NB4 (cell line): ENCODE results near the gene CBR1.

ENCODE experiments used
- DNase-seq: peaks from one replicate; pipeline ENCODE4 v3.0.0; 2010; ENCODE audit warnings: low read depth
- H3K4me3 ChIP-seq: one replicate; pipeline ENCODE4 v1.5.1; 2011; ENCODE audit warnings: mild to moderate bottlenecking, low read depth, low read length, moderate library complexity
- CTCF ChIP-seq: IDR thresholded peaks from one replicate; pipeline ENCODE4 v1.5.1; 2012; ENCODE audit warnings: low read depth, low read length
- MYC ChIP-seq: IDR thresholded peaks from 2 replicates; pipeline ENCODE4 v1.6.1; 2011; ENCODE audit warnings: low read depth, low read length
- POLR2A ChIP-seq: IDR thresholded peaks from 2 replicates; pipeline ENCODE4 v1.6.1; 2011; ENCODE audit warnings: mild to moderate bottlenecking; ENCODE audit not compliant: insufficient read length; ENCODE audit errors: extremely low read depth
- TF ChIP-seq, protein P1 (sequence below): IDR thresholded peaks from 2 replicates; pipeline ENCODE4 v1.6.1; 2011; ENCODE audit warnings: low read depth, low read length

Gene CBR1

GRCh38 chr21:36077758-36078157 is 7.9 kb downstream of the CBR1 start:
- no peak for DNase-seq
- TF ChIP-seq MYC (no peak), POLR2A (no peak), CTCF (no peak)
- TF ChIP-seq, protein P1, sequence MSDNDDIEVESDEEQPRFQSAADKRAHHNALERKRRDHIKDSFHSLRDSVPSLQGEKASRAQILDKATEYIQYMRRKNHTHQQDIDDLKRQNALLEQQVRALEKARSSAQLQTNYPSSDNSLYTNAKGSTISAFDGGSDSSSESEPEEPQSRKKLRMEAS, result no peak
- no peak overlapping the region for H3K4me3 ChIP-seq

- TF ChIP-seq, protein P1, result no peak
- no peak for TF ChIP-seq CTCF
- no peak for TF ChIP-seq MYC
- TF ChIP-seq POLR2A, result no peak
- no peak for DNase-seq
- H3K4me3 ChIP-seq, result no peak overlapping the region
Measured at GRCh38 chr21:36079010-36079649, 9.3 kb downstream of the CBR1 start.

GRCh38 chr21:36079671-36080070 is 9.8 kb downstream of the CBR1 start:
- no peak for DNase-seq
- no peak for TF ChIP-seq CTCF
- TF ChIP-seq MYC, result no peak
- TF ChIP-seq, protein P1, result no peak
- no peak for TF ChIP-seq POLR2A
- H3K4me3 ChIP-seq, result no peak overlapping the region

- TF ChIP-seq POLR2A (no peak), CTCF (no peak)
- DNase-seq, result no peak
- no peak overlapping the region for H3K4me3 ChIP-seq
Measured at GRCh38 chr21:36080386-36080785, 10.6 kb downstream of the CBR1 start.

- no peak for DNase-seq
- TF ChIP-seq CTCF (no peak), POLR2A (no peak), MYC (no peak)
- TF ChIP-seq, protein P1, result no peak
- H3K4me3 ChIP-seq, result no peak overlapping the region
Measured at GRCh38 chr21:36082237-36082664, 12.4 kb downstream of the CBR1 start.
